GM21786 (cell line): ENCODE data around the gene CHP2.
"Not testable (repeated sequence)": the region's sequence is repeated elsewhere in the genome, so short reads cannot be mapped to it uniquely, and the experiment has no call there.

Source experiments
- ATAC-seq: cut with Tn5 transposase; IDR thresholded peaks from one replicate; pipeline ENCODE4 v1.9.1; 2021; ENCODE audit not compliant: unreplicated experiment

The CHP2 gene

DNA sequence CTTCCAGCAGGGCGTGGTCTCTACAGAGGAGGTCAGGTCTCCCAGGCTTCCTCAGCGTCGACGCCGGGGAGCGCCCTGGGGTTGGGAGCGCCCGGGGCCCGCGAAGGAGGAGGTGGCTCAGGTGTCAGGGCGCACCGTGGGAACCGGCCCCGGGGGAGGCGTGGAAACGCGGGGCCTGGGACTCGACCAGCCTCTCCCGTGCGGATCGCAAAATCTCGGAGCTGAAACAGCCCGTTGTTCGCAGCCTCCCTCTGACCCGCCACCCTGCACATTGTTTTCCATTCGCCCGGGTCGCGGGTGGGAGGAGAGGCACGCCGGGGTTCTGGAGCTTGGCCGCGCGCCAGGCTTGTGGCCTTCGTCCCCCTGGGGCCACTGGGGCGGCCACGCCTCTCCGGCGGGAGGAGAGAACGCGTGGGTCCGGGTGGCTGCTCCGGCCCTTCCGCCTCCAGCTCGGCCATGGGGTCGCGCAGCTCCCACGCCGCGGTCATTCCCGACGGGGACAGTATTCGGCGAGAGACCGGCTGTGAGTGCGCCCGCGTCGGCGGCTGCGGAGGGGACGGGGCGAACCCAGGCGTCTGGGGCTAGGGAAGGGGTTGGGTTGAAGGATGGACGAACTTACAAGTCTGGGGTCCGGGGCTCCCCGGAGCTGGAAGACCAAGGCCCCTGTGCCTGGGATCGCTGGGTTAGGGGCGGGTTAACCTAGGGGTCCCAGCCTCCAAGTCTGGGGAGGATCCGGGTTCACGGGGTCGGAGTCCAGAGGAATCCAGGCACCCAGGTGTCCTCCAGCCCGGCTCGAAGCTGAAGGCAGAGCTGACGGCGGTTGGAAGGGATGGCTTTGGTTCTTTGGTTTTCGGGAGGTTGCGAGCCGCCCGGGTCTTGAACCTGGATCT, at the start of gene CHP2:
Gene CHP2 (plus strand): TSS at position 433 of the 890 bp plus-strand sequence. CDS start 24 bp downstream, at position 457.
- no peak for ATAC-seq

DNA sequence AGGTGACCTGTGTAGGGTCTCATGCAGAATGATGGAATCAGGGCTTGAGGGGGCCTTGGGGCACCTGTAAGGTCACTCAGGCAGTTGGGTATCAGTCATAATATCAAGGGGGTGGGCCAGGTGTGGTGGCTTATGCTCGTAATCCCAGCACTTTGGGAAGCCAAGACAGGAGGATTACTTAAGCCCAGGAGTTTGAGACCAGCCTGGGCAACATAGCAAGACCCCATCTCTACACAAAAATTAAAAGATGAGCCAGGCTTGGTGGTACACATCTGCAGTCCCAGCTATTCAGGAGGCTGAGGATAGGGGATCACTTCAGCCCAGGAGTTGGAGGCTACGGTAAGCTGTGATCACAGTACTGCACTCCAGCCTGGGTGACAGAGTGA, 49.3 kb upstream of the CHP2 start:
- ATAC-seq = no peak

DNA sequence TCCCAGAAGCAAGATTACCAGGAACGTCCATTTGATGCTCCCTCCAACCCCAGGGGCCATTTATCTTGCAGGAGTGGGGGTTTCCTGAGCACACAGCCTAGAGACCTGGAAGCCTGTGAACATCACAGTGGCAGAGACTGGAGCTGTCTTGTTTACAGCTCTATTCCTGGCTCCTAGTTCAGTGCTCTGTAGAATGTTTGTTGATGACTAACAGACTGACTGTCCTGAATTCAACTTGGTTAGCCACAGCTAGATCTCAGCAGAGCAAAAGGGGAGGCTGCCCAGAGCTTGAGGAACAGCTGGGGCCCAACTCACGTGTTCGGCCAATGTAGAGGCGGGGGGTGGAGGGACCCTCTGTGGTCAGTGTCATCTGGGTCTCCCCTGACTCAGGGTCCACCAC, 48.4 kb upstream of the CHP2 start:
- no peak for ATAC-seq

DNA sequence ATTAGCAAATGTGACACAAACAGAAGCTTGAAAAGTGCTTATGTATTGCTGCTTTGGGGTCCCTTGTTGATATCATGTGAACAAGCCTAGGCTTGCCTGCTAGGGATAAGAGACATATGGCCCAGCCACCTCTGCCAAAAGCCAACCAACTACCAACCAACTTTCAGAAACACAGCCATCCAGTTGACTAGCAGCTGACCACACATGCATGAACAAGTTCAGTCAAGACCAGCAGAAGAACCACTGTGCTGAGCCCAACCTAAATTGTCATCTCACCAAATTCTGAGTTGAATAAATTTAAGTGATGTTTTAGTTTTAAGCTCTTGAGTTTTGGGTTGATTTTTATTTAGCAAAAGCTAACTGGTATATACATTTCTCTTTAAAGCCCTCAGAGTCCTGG, 45.3 kb upstream of the CHP2 start:
- no peak for ATAC-seq

DNA sequence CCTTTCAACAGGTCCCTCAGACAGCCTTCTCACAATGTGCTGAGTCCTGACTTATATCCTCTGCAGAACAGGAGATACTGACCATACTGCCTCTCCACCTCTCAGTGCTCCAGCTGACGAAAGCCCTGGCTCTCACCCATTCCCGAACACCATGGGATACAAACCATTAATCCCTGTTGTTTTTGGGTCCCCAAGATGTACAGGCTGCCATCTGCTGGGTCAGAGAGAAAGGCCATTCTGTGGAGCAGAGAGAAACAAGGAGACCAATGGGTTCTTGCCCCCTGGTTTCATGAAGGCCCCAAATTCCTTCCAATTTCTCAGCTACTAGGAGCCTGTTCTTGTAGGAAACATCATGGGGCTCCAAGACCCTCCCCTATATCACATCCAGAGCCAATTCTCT, 44.8 kb upstream of the CHP2 start:
- no peak for ATAC-seq

DNA sequence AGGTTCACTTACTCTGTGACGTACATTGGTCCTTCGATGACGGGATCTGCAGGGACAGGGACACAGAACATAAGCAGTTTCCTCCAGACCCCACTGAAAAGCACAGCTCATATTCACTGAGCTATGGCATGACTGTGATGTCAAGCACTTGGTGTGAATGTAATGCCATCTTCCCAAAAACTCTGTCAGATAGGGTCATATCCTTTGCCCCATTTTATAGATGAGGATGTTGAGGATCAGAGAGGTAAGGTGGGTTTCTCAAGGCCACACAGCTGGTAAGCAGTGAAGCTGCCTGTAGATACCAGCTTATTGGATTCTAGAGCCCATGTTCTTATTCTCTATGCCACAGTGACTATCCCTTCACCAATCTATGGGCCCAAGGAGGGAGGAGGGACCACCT, 44.3 kb upstream of the CHP2 start:
- ATAC-seq = no peak

DNA sequence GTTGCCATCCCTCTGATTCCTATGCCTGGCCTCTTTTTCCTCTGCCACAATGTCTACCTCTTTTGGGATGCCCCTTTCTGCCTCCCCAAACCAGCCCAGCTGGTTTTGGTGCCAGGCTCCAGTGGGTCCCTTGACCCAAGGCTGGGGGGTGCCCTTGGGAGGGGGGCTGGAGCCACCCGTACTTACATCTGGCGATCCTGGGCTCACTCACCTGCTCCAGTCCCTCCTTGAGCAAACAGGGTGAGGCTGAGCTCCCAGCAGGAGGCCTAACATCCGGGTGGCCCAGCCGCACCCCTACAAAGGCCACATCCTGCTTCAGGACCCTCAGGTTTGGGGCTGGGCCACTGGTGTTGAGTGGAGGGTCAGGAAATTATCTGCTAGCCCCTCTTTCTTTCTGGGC, 43.0 kb upstream of the CHP2 start:
- no peak for ATAC-seq

DNA sequence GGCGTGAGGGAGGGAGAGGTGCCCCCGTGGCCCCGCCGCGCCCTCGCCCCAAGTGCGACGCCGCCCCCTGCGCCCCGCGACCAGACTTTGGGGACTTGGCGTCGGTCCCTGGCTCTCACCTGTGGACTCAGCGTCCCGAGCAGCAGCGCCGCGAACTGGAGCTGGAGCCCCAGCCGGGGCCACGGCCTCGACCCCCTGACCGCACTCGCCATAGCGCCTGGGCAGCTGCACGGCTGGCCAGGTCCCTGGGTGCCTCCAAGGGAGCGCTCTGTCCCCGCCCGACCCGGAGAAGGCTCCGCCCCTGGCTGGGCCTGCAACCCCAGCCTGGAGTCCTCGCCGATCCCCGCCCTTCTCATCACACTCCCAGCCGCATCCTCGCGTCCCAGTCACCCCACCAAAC, 41.9 kb upstream of the CHP2 start, which contains the start of gene ERN2:
Gene ERN2 (minus strand): TSS at position 247 of the 400 bp plus-strand sequence. CDS start 35 bp downstream, at position 212.
- no peak for ATAC-seq

DNA sequence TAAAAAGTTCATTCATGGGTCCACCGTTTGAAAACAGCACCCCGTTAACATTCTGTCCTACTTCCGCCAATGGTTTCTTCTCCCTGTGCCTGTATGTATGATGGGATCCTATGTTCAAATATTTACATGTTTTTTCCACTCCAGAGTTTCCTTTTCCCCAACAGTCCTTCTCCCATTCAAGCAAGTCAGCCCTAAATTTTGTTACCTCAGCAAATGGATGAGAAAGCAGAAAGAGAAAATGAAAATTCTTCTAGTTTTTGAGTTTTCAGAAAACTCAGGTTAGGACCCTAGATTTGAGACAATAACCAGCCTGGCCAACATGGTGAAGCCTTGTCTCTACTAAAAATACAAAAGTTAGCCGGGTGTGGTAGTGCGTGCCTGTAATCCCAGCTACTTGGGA, 38.3 kb upstream of the CHP2 start:
- no peak for ATAC-seq

DNA sequence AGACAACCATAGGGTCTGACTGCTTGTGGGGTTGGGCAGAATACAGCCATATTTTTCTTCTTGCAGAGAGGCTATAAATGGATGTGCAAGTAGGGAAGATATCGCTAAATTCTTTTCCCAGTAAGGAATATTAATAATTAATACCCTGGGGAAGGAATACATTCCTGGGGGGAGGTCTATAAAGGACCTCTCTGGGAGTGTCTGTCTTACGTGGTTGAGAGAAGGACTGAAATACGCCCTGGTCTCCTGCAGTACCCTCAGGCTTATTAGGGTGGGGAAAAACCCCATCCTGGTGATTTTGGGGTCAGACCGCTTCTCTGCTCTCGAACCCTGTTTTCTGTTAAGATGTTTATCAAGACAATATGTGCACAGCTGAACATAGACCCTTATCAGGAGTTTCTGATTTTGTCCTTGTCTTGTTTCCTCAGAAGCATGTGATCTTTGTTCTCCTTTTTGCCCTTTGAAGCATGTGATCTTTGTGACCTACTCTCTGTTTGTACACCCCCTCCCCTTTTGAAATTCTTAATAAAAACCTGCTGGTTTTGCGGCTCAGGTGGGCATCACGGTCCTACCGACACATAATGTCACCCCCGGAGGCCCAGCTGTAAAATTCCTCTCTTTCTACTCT, 32.1 kb upstream of the CHP2 start:
- ATAC-seq = not testable (repeated sequence)

DNA sequence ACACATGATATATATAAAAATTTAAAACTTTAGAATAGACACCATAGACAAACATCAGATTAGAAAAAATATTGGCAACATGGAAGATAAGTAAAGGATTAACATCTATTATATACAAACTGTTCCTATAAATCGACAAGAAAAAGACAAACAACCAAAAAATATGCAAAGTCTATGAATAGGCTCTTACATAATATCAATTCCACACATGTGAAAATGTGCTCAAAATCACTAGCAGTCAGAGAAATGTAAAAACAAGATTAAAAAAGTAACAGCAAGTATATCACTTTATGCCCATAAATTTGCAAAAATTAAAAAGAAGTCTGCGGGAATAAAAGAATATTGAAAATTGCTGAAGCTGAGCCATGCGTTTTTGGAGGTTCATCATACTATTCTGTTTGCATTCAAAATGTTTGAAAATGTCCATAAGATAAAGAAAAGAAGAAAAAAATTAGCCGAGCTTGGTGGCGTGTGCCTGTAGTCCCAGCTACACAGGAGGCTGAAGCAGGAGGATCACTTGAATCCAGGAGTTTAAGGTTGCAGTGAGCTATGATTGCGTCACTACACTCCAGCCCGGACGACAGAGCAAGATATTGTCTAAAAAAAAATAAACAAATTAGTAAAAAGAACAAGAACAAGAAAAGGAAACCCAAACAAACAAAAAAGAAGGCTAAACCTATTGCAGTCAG, 30.6 kb upstream of the CHP2 start:
- ATAC-seq = no peak

DNA sequence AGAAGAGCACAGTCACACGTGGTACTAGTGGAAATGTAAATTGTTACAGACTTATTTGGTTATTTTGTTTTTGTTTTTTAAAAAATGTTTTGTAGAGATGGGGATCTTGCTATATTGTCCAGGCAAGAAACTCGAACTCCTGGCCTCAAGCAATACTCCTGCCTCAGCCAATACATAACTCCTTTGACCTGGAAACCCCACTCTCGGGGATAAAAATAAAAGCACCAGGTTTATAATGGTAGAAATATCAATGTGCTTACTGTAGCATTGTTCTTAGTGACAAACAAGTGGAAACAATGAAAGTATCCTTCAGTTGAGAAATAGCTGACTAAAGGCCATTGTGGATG, 30.1 kb upstream of the CHP2 start:
- no peak for ATAC-seq

DNA sequence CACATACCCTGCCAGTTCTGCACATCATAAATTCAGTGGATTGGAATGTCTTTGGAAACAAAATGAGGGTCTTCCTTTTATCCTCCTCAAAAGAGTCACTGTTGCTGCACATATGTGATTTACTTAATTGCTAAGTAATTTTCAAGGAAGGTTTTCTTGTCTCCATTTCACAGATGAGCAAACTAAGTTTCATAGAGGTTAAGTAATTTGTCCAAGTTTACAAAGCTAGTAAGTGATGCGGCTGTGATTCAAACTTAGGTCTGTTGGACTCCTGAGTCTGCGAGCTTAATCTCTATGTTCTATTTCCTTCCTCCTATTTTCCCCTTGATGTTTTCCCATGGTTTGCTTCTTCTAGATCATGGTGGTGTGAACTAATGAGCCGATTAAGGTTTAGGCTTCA, 28.1 kb upstream of the CHP2 start:
- no peak for ATAC-seq

DNA sequence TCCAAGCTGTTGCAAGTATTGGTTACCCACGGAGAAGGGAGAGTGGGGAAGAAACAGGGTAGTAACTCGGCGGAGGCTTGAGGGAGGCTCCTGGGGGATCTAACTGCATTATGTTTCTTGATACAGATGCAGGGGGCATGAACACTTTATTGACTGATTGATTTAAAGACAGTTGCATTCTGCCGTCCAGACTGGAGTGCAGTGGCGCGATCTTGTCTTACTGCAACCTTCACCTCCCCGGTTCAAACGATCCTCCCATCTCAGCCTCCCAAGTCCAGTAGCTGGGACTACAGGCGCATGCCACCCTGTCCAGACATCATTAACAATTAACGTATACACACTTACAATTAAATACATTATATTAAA, 26.7 kb upstream of the CHP2 start:
- ATAC-seq = no peak

DNA sequence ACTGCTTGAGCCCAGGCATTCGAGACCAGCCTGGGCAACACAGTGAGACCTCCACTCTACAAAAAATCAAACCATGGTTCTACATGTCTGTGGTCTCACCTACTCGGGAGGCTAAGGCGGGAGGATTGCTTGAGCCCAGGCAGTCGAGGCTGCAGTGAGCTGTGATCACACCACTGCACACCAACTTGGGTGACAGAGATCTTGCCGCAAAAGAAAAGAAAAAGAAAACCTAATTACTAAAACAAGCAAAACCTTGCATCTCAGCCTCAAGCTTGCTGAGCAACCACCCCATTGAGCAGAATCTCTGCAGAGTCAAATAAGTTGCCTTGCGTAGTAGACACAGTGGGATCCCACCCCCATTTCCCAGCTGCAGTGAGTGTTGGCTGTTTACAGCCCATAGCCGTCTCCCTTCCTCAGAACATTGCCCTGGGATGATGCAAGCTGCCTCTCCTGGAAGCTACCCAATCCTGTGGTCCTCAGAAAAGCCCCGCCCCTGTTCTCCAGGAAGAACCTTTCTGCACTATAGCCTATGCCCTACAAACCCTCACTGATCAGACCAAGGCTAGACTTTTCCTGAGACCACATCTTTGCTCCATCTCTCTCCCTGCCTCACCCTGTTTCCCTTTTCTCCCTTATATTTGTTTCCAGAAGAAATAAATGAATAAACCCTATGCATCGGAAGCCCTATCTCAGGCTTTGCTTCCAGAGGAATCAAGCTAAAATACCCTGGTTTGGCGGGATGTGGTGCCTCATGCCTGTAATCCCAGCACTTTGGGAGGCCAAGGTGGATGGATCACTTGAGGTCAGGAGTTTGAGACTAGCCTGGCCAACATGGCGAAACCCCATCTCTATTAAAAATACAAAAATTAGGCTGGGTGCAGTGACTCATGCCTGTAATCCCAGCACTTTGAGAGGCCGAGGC, 25.1 kb upstream of the CHP2 start:
- ATAC-seq = no peak

DNA sequence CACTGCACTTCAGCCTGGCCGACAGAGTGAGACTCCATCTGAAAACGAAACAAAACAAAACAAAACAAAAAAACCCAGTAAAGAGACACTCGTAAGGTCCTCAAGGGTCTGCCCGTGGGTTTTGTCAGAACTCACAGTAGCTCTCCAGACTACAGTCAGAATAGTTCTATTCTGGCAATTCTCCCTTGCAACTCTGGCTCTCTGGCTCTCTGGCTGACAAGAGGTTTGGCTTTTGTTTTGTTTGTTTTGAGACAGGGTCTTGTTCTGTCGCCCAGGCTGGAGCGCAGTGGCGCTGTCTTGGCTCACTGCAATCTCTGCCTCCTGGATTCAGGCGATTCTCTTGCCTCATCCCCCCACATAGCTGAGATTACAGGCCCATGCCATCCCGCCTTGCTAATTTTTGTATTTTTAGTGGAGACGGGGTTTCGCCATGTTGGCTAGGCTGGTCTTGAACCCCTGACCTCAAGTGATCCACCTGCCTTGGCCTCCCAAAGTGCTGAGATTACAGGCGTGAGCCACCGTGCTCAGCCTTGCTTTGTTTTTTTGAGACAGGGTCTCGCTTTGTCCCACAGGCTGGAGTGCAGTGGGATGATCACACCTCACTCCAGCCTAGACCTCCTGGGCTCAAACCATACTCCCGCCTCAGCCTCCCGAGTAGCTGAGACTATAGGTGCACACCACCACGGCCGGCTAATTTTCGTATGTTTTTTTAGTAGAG, 20.5 kb upstream of the CHP2 start:
- no peak for ATAC-seq

DNA sequence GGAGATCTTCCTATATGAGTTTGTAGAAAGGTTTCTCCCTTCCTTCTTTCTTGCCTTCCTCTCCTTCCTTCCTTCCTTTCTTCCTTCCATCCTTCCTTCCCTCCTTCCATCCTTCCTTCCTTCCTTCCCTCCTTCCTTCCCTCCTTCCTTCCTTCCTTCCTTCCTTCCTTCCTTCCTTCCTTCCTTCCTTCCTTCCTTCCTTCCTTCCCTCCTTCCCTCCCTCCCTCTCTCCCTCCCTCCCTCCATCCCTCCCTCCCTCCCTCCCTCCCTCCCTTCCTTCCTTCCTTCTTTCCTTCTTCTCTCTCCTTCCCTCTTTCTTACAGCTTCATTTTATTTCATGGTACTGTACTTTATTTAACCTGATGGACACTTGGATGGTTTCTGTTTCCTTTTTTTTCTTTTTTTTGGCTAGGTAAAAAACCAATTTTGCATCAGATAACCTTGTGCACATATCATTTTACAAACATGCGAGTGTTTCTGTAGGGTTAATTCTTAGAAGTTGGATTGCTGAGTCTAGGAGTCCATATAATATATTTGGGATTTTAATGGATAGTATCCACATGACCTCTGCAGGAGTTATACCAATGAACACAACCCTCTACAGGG, 17.3 kb upstream of the CHP2 start:
- not testable (repeated sequence) for ATAC-seq

DNA sequence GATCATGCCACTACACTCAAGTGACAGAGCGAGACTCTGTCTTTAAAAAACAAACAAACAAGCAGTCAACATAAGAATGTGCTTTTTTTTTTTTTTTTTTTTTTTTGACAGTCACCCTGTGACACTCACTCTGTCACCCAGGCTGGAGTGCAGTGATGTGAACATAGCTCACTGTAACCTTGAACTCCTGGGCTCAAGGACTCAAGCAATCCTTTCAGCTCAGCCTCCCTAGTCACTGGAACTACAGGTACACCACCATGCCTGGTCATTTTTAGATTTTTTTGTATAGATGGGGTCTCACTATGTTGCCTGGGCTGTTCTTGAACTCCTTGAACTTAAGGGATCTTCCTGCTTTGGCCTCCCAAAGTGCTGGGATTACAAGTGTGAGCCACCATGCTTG, 15.3 kb upstream of the CHP2 start:
- no peak for ATAC-seq

DNA sequence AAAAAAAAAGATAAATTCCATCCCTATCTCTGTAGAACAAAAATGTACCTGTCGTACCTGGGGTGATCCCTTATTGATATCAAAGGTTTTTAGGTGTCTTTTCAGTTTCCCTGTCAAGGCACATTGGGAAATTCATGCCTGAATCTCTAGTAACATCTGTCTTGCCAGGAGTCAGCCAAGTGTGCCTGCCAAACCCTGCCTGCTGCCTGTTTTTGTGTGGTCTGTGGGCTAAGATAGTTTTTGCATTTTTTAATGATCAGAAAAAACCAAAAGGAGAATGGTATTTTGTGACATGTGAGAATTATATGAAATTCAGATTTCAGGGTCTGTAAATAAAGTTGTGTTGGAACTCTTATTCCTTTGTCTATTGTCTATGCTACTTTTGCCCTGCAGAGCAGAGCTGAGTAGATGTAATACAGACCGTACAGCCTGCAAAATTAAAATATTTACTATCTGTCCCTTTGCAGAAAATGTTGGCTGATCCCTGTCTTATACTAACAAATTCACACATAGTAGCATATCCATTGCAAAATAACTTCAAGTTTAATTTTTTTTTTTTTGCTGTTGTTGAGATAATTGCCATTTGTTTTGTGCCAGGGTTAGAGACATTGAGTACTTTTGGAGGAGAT, 13.0 kb upstream of the CHP2 start:
- no peak for ATAC-seq
